OCI-LY7 (cell line): ENCODE data around the gene CLSTN3.

Source experiments
- CTCF ChIP-seq: fragments of 200-600 bp; sonication (generic); conservative IDR thresholded peaks from 2 replicates; pipeline ENCODE4 v1.5.1; 2014; ENCODE audit warnings: mild to moderate bottlenecking, antibody characterized with exemption, low read length, moderate library complexity, mixed read lengths
- EZH2phosphoT487 ChIP-seq: fragments of 200-600 bp; sonication (generic); IDR thresholded peaks from 2 replicates; pipeline ENCODE4 v1.6.1; 2018; ENCODE audit warnings: low read depth, borderline replicate concordance, mild to moderate bottlenecking, mixed run types, antibody characterized with exemption, low read length, moderate library complexity, mixed read lengths

DNA sequence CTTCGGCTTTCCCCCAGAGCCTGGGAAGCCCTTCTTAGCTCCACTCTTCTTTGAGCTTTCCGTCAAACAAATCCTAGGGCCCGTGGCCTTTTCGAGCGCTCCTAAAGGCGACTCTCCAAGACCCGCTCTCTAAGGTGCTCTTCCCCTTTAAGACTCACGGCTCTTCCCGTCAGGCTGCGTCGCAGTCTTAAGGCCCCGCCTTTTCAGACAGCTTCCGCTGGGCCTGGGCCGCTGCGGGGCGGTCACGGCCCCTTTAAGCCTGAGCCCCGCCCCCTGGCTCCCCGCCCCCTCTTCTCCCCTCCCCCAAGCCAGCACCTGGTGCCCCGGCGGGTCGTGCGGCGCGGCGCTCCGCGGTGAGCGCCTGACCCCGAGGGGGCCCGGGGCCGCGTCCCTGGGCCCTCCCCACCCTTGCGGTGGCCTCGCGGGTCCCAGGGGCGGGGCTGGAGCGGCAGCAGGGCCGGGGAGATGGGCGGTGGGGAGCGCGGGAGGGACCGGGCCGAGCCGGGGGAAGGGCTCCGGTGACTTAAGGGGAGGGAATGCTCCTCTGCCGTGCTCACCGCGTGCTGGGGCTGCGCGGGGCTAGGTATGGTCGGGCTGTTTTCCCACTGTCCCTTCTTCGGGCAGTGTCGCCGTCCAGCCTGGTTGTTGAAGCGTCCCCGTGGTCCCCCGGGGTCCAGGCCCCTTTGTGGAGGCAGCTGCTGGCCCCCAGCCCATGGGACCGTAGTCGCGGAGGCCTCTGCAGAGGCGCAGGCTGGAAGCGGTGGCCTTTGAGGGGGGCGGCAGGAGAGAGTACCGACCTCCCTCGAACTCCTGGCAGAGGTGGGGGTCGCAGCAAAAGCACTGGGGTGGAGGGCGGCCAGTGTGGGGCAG is 59.5 kb downstream of the CLSTN3 start, which contains the start of gene PEX5:
- TF ChIP-seq CTCF (no peak), EZH2phosphoT487 (no peak)
